Measurements from ENCODE around the gene MARCHF10. TPM values are rescaled to one million over a fixed set of nuclear protein-coding genes. Genes with fewer than 3 reads are reported as not detected.
A peak's percentile ranks its signal among the peaks of the same experiment; 100 is the strongest.

MARCHF10 gene
- total and polyA plus RNA-seq, 2 of the 4 experiments (the other 2 are of a cell fraction), result 0.18 to 0.74 TPM

DNA sequence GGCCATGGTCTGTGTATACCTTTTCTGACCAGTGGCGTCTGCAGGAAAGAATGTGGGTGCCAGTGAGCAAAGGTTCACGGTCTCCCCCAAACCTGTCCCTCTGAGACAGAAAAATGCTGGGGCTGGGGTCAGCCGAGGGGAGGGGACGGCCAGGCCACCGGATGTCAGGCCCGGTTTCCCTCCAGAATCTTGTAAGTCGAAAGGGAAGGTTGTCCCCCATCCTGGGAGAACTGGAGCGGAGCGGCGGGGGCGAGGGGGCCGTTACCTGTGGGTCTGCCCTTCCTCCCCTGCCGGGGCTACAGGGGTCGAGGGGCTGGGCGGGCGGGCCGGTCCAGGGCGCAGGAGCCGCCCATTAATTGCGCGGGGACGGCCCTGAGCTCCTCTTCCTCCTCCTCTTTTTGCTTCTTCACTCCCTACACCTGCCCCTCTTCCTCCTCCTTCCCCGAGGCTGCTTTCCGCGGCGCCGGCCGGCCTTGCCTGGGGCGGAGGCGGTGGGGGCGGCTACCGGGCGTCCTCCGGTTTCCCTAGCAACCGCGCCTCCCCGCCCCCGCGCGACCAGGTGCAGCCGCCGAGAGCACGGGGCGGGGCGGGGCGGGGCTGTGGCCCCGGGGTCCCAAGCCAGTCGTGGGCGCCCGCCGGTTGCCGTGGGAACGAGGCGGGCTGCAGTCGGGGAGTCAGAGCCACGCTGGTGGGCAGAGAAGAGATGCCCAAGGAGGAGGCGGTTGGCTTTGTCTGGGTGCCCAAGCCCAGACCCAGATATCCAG, at the start of gene MARCHF10 (continued):
- TF ChIP-seq RAD21 (IDR thresholded peaks at IDR 0.05; ENCODE audit: low read length) (no peak), FOS (IDR thresholded peaks at IDR 0.05; ENCODE audit: low read depth, low read length) (no peak), MAZ (IDR thresholded peaks at IDR 0.05; ENCODE audit: borderline replicate concordance, low read depth, low read length) (no peak), MXI1 (IDR thresholded peaks at IDR 0.05; ENCODE audit: borderline replicate concordance, low read depth, low read length) (no peak)

DNA sequence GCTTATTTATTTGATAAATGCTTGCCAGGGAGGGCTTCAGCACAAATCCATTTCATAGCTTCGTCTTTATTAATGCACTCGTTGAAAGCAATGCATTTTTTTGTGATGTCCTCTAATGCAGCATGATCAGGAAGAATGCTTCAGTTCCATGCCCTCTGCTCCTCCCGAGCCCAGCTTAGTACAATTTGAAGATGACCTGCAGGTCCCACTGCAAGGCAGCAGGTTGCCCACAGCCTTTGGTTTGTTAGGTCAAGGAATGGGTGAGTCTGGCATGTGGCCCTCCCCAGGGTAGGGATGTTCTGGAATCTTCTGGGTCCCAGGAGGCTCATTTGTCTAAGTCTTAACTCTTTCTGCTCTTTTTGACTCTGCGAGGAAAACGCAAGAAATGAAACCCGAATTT, 49.4 kb upstream of the MARCHF10 start:
- ATAC-seq (ENCODE audit: low read depth) (no peak), DNase-seq (no peak)
- Histone ChIP-seq H3K23ac (ENCODE audit: low read depth, low read length) (no peak overlapping the region), H3K56ac (ENCODE audit: extremely low read depth, insufficient read depth, low read length) (no peak overlapping the region), H3K9me1 (ENCODE audit: insufficient read depth, low read length) (no peaks in the 10 kb centered on the region; the same call in 1 of the 2 replicates), H3K4me3 (ENCODE audit: insufficient read depth, low read depth, low read length) (no peak overlapping the region), H4K20me1 (ENCODE audit: insufficient read depth, low read length) (no peaks in the 10 kb centered on the region), H3K27ac (ENCODE audit: insufficient read depth, low read length) (no peak overlapping the region), H2AK5ac (ENCODE audit: low read depth, low read length) (0 out of 2 replicates have a peak overlapping the region, but pooled peaks have one; percentile 15), H3K4ac (ENCODE audit: low read depth, low read length) (no peak overlapping the region), H2AK9ac (replicated peaks; ENCODE audit: low read depth, low read length, poor library complexity) (no peak overlapping the region), H3K27me3 (ENCODE audit: control insufficient read depth, insufficient read depth, low read length) (peaks cover 3% of the 10 kb centered on the region; the same call in 1 of the 2 replicates), H3K4me1 (ENCODE audit: control insufficient read depth, insufficient read depth, low read length) (no peaks in the 10 kb centered on the region), H2BK5ac (ENCODE audit: low read depth, low read length, poor library complexity, severe bottlenecking) (no peak overlapping the region), H3K18ac (ENCODE audit: low read depth, low read length) (no peak overlapping the region), H4K8ac (ENCODE audit: low read depth in 2 of 2, low read length in 2 of 2) (no peak overlapping the region), H2BK120ac (ENCODE audit: low read depth, low read length) (no peak overlapping the region), H3K9me3 (ENCODE audit: control insufficient read depth, insufficient read depth, low read length) (no peaks in the 10 kb centered on the region), H3K14ac (replicated peaks; ENCODE audit: low read depth, low read length) (no peak overlapping the region), H4K5ac (ENCODE audit: low read depth, low read length) (no peak overlapping the region), H3K36me3 (ENCODE audit: control insufficient read depth, insufficient read depth, low read length) (no peaks in the 10 kb centered on the region), H2BK15ac (ENCODE audit: low read depth, low read length) (no peak overlapping the region), H3K79me1 (ENCODE audit: low read depth in 1 of 2, low read length in 2 of 2) (no peaks in the 10 kb centered on the region), H2BK20ac (ENCODE audit: low read depth, low read length) (no peak overlapping the region), H3K9ac (ENCODE audit: low read depth, low read length) (no peak overlapping the region), H4K91ac (ENCODE audit: insufficient read depth, low read depth, low read length) (no peak overlapping the region), H3K4me2 (ENCODE audit: low read depth, low read length) (no peak overlapping the region), H2AFZ (replicated peaks; ENCODE audit: low read length, poor library complexity) (peak overlapping the region; percentile 34)
- BruUV-seq (replicated peaks), result no TSS peak
- dilution Hi-C loops (cut with HindIII; ENCODE audit: low sequenced_read_pairs, unreplicated experiment), result no loop called here
- no peak for TF ChIP-seq NFE2L2 (IDR thresholded peaks at IDR 0.05; ENCODE audit: low read depth, low read length)
- TF ChIP-seq CHD1 (IDR thresholded peaks at IDR 0.05; ENCODE audit: low read depth, low read length), result no peak
- no peak for TF ChIP-seq RCOR1 (IDR thresholded peaks at IDR 0.05; ENCODE audit: insufficient replicate concordance, low read length)
- TF ChIP-seq RFX5 (IDR thresholded peaks at IDR 0.05; ENCODE audit: low read depth, low read length), result no peak
- TF ChIP-seq MXI1 (IDR thresholded peaks at IDR 0.05; ENCODE audit: borderline replicate concordance, low read depth, low read length), result no peak
- no peak for TF ChIP-seq USF2 (IDR thresholded peaks at IDR 0.05; ENCODE audit: low read depth, low read length)
- TF ChIP-seq FOS (IDR thresholded peaks at IDR 0.05; ENCODE audit: low read depth, low read length), result no peak
- TF ChIP-seq SMC3 (IDR thresholded peaks at IDR 0.05; ENCODE audit: low read depth, low read length), result no peak
- TF ChIP-seq, protein P1, sequence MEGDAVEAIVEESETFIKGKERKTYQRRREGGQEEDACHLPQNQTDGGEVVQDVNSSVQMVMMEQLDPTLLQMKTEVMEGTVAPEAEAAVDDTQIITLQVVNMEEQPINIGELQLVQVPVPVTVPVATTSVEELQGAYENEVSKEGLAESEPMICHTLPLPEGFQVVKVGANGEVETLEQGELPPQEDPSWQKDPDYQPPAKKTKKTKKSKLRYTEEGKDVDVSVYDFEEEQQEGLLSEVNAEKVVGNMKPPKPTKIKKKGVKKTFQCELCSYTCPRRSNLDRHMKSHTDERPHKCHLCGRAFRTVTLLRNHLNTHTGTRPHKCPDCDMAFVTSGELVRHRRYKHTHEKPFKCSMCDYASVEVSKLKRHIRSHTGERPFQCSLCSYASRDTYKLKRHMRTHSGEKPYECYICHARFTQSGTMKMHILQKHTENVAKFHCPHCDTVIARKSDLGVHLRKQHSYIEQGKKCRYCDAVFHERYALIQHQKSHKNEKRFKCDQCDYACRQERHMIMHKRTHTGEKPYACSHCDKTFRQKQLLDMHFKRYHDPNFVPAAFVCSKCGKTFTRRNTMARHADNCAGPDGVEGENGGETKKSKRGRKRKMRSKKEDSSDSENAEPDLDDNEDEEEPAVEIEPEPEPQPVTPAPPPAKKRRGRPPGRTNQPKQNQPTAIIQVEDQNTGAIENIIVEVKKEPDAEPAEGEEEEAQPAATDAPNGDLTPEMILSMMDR (conservative IDR thresholded peaks at IDR 0.05; ENCODE audit: low read depth, low read length), result no peak
- no peak for TF ChIP-seq POLR2A (IDR thresholded peaks at IDR 0.05; ENCODE audit: low read depth, low read length)
- TF ChIP-seq BHLHE40 (IDR thresholded peaks at IDR 0.05; ENCODE audit: low read depth, low read length), result no peak
- no peak for TF ChIP-seq MAZ (IDR thresholded peaks at IDR 0.05; ENCODE audit: borderline replicate concordance, low read depth, low read length)
- 83% methylated on average over 3 of the region's 6 CpGs; no CpG with 5 or more reads in 1 of the 2 experiments for WGBS, 2 experiments (ENCODE audit: extremely low coverage in 2 of 2, insufficient read length in 1 of 2)
- CTCF ChIA-PET, result no interaction called here
- in situ Hi-C loops (cut with MboI; ENCODE audit: low sequenced_read_pairs), result no loop called here
- POLR2A ChIA-PET (ENCODE audit: unreplicated experiment), result no interaction called here
- intact Hi-C loops (cut with micrococcal nuclease), result no loop called here

All from IMR-90 (cell line).